PFSK-1 (cell line): ENCODE results near the gene FOXA2.

ENCODE experiments used
- FOXP2 ChIP-seq: optimal IDR thresholded peaks from 2 replicates; pipeline ENCODE3; 2011; ENCODE audit warnings: borderline replicate concordance, control low read depth, inconsistent platforms; ENCODE audit not compliant: insufficient read depth; ENCODE audit errors: extremely low read length, extremely low read depth
- POLR2AphosphoS5 ChIP-seq: IDR thresholded peaks from 2 replicates; pipeline ENCODE4 v1.6.1; 2012; ENCODE audit warnings: low read depth, mild to moderate bottlenecking, control low read depth, low read length, moderate library complexity
- SIN3A ChIP-seq: IDR thresholded peaks from 2 replicates; pipeline ENCODE4 v1.6.1; 2012; ENCODE audit warnings: mild to moderate bottlenecking, low read length, moderate library complexity, borderline replicate concordance; ENCODE audit not compliant: insufficient read depth
- TAF1 ChIP-seq: IDR thresholded peaks from 2 replicates; pipeline ENCODE4 v1.6.1; 2012; ENCODE audit warnings: low read length, control low read depth, borderline replicate concordance; ENCODE audit not compliant: insufficient read depth

DNA sequence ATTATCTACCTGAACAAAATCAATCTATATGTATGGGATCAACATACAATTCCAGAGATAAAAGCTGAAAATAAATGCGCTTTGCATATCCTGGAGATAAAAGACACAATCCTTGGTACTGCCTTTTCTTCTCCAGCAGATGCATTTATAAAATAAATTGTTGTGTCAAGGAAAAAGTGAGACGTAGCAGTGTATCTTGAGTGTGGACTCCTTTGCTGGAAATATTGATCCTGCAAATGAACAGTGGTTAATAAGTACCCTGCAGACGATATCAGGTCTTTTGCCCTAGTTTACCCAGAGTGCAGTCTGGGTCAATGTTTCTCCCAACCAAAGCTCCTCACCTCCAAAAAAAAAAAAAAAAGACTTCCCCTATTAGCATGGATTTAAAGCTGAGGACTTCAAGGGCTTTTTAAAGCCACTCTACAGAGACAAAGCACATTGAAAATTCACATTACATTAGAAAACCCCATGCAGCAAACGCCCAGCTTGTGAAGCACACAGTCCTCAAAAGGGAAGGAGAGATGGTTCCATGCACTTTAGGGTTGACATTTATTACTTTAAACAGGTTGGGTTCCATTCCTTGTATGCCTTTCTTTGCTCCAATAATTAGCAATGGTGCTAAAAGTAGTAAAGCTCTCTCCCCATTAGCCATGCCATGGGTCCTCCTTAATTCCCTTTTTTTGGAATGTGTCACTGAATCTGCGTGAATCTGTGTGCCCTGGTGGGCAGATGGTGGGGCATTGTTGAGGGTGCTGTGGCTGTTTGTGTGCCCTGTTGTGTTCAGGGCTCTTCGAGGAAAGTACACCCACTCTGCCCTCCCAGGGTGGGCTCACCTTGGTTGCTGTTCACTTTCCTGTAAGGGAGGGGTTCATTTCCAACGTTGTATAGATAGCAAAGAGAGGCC is 21.1 kb downstream of the FOXA2 start:
- TF ChIP-seq POLR2AphosphoS5, result no peak
- TF ChIP-seq FOXP2, result no peak
- TF ChIP-seq TAF1, result no peak
- TF ChIP-seq SIN3A, result no peak
